HepG2 (cell line): Measurements from ENCODE around the gene L3MBTL1. TPM values are rescaled to one million over a fixed set of nuclear protein-coding genes. Genes with fewer than 3 reads are reported as not detected.

Experiments used
- ATAC-seq: fragments of 200-7000 bp; cut with Tn5 transposase; 3 replicates; pipeline ENCODE4 v1.9.1; 2020; ENCODE audit warnings: mild to moderate bottlenecking, moderate library complexity
- BruUV-seq: library from RNA; stranded (reverse); fragments of 400-500 nt; replicated peaks from 2 replicates; lab custom pipeline; 2021; lab: Mats Ljungman, UMichigan
- CTCF ChIA-PET: fragments of 300-600 bp; formaldehyde crosslinking; extraction: SDS; loops from one replicate; lab custom pipeline; 2021; ENCODE audit warnings: low total read pairs, inconsistent platforms, low intra/inter-chr PET ratio; lab: Yijun Ruan, JAX
- POLR2A ChIA-PET: fragments of 350-600 bp; sonication (Branson Sonifier 250); formaldehyde crosslinking; loops from one replicate; lab custom pipeline; 2020; ENCODE audit warnings: antibody characterized with exemption, inconsistent platforms; lab: Yijun Ruan, JAX
- DNase-seq: peaks from one replicate; pipeline ENCODE4 v3.0.0-alpha.2; 2015; ENCODE audit warnings: low spot score
- FAIRE-seq: peaks from 3 replicates; lab custom pipeline; 2011; peaks lifted over from hg19 to GRCh38; lab: Jason Lieb, UNC
- H2AFZ ChIP-seq: one replicate; pipeline ENCODE4 v1.6.1; 2011; ENCODE audit warnings: low read length, inconsistent platforms
- H3K27ac ChIP-seq: fragments of 300-600 bp; 3 replicates; pipeline ENCODE4 v1.8.0; 2011; ENCODE audit warnings: mixed run types, mild to moderate bottlenecking, mixed read lengths, low read length, inconsistent platforms; ENCODE audit not compliant: insufficient read depth; ENCODE audit errors: extremely low read length
- H3K27me3 ChIP-seq, 2 experiments: fragments of 200-600 bp in 1 of 2; 2 replicates in 1 of 2; 3 replicates in 1 of 2; pipeline versions ENCODE4 v1.6.0 to v1.8.0; 2011; ENCODE audit warnings: low read length in 2 of 2, mild to moderate bottlenecking in 2 of 2, moderate library complexity in 2 of 2, inconsistent platforms in 1 of 2; ENCODE audit not compliant: insufficient read depth in 2 of 2, control insufficient read depth in 1 of 2
- H3K36me3 ChIP-seq, 2 experiments: fragments of 200-600 bp in 1 of 2; replicated peaks in 1 of 2; 2 replicates in 1 of 2; 3 replicates in 1 of 2; pipeline versions ENCODE4 v1.5.1 to v1.8.0; 2011; ENCODE audit warnings: low read length in 2 of 2, inconsistent platforms in 1 of 2; ENCODE audit not compliant: insufficient read depth in 2 of 2, control insufficient read depth in 1 of 2
- H3K4me1 ChIP-seq: 2 replicates; pipeline ENCODE4 v1.5.1; 2012; ENCODE audit warnings: low read length, inconsistent platforms; ENCODE audit not compliant: insufficient read depth
- H3K4me2 ChIP-seq: 2 replicates; pipeline ENCODE4 v1.6.0; 2011; ENCODE audit warnings: low read depth, low read length, inconsistent platforms
- H3K4me3 ChIP-seq, 3 experiments: fragments of 200-600 bp in 1 of 3; sonication (generic), shearing (Covaris generic) in 1 of 3; replicated peaks in 1 of 3; 2 replicates each; pipeline ENCODE4 v1.5.1; 2011 to 2016; ENCODE audit warnings: low read length in 3 of 3, inconsistent platforms in 2 of 3, low read depth in 2 of 3, mild to moderate bottlenecking in 2 of 3, control low read depth in 1 of 3, mixed read lengths in 1 of 3; ENCODE audit not compliant: insufficient read depth in 1 of 3
- H3K79me2 ChIP-seq: one replicate; pipeline ENCODE4 v1.6.1; 2011; ENCODE audit warnings: low read length, inconsistent platforms; ENCODE audit not compliant: insufficient read depth
- H3K9ac ChIP-seq: 2 replicates; pipeline ENCODE4 v1.6.0; 2011; ENCODE audit warnings: mild to moderate bottlenecking, low read depth, low read length, inconsistent platforms; ENCODE audit not compliant: insufficient read depth
- H3K9me3 ChIP-seq: 2 replicates; pipeline ENCODE4 v1.5.1; 2012; ENCODE audit warnings: mild to moderate bottlenecking, low read length
- H4K20me1 ChIP-seq: 2 replicates; pipeline ENCODE4 v1.6.0; 2011; ENCODE audit warnings: inconsistent platforms, mild to moderate bottlenecking, low read length, moderate library complexity; ENCODE audit not compliant: insufficient read depth
- EP300 ChIP-seq, 3 experiments: sonication (generic) in 1 of 3; formaldehyde crosslinking in 1 of 3; IDR thresholded peaks; 2 replicates each; pipeline versions ENCODE4 v1.5.1 to v1.6.1; 2011 to 2020; ENCODE audit warnings: low read depth in 2 of 3, low read length in 2 of 3, borderline replicate concordance in 1 of 3, improper control_type of control experiment in 1 of 3, mild to moderate bottlenecking in 1 of 3, missing genetic modification reagents in 1 of 3, moderate library complexity in 1 of 3
- FOXK2 ChIP-seq: fragments of 450-650 bp; IDR thresholded peaks from 2 replicates; pipeline ENCODE4 v1.6.1; 2016
- HNRNPK ChIP-seq: fragments of 200-400 bp; formaldehyde crosslinking; IDR thresholded peaks from 2 replicates; pipeline ENCODE4 v1.6.1; 2018; ENCODE audit warnings: low read length, low read depth, moderate library complexity, mild to moderate bottlenecking; ENCODE audit not compliant: poor library complexity, severe bottlenecking
- MIXL1 ChIP-seq: IDR thresholded peaks from 2 replicates; pipeline ENCODE4 v1.6.1; 2016
- SALL2 ChIP-seq: sonication (generic); formaldehyde crosslinking; IDR thresholded peaks from 2 replicates; pipeline ENCODE4 v1.8.1; 2023; ENCODE audit warnings: mild to moderate bottlenecking, missing genetic modification reagents, inconsistent platforms
- SKI ChIP-seq: fragments of 450-650 bp; IDR thresholded peaks from one replicate; pipeline ENCODE4 v1.6.1; 2018; ENCODE audit warnings: mild to moderate bottlenecking; ENCODE audit not compliant: partially characterized antibody
- TP53 ChIP-seq: sonication (generic); formaldehyde crosslinking; conservative IDR thresholded peaks from 2 replicates; pipeline ENCODE4 v1.4.0; 2020; ENCODE audit warnings: missing genetic modification reagents
- ZNF343 ChIP-seq: sonication (generic); formaldehyde crosslinking; IDR thresholded peaks from 2 replicates; pipeline ENCODE4 v1.4.0; 2020; ENCODE audit warnings: mild to moderate bottlenecking, missing genetic modification reagents
- WGBS: methylation state at CpG from one replicate; pipeline ENCODE4 v1.1.6; 2017; ENCODE audit warnings: low lambda C conversion rate; 5-methylcytosine and 5-hydroxymethylcytosine counted together
- in situ Hi-C: cut with HindIII; loops from 2 replicates; pipeline ENCODE4 v1.10.0; 2017; ENCODE audit warnings: low pct_unique_long_range_greater_than_20kb; ENCODE audit not compliant: extremely low pct_ligation_motif_present
- intact Hi-C: fragments of 100-400 bp; cut with micrococcal nuclease; formaldehyde crosslinking; loops from one replicate; pipeline ENCODE4 v1.10.0; 2022; ENCODE audit not compliant: unreplicated experiment
- polyA plus RNA-seq, 8 experiments: library from polyadenylated mRNA; depleted of rRNA in 3 of 8; stranded (reverse) in 7 of 8; unstranded in 1 of 8; fragments of >200 nt; fragmentation: Illumina TruSeq in 4 of 8; extraction: Trizol in 4 of 8; gene quantifications; 2 replicates each; pipeline versions ENCODE4 v1.2.1 to v1.2.3, GENCODE V29; 2011 to 2016; ENCODE audit warnings: low read depth in 4 of 8, missing spikeins in 1 of 8, mixed read lengths in 1 of 8; ENCODE audit not compliant: insufficient read depth in 1 of 8
- total RNA-seq, 5 experiments: library from RNA; depleted of rRNA; stranded (reverse); fragments of >200 nt; fragmentation: Illumina TruSeq; extraction: Trizol; gene quantifications; 2 replicates each; pipeline ENCODE4 v1.2.3, GENCODE V29; 2016; ENCODE audit warnings: low read depth in 1 of 5
- TF ChIP-seq, protein P1 (sequence below): sonication (generic); formaldehyde crosslinking; IDR thresholded peaks from 2 replicates; pipeline ENCODE4 v1.4.0; 2020; ENCODE audit warnings: missing genetic modification reagents
- TF ChIP-seq, protein P2 (sequence below), 2 experiments: IDR thresholded peaks; 2 replicates each; pipeline ENCODE4 v1.6.1; 2011 to 2012; ENCODE audit warnings: low read length in 2 of 2, borderline replicate concordance in 1 of 2, low read depth in 1 of 2, mild to moderate bottlenecking in 1 of 2, moderate library complexity in 1 of 2
- TF ChIP-seq, protein P3 (sequence below): sonication (generic); formaldehyde crosslinking; IDR thresholded peaks from 2 replicates; pipeline ENCODE4 v1.5.1; 2020; ENCODE audit warnings: missing genetic modification reagents, mild to moderate bottlenecking, borderline replicate concordance

The L3MBTL1 gene
- total and polyA plus RNA-seq, 2 of the 13 experiments (the other 11 are each of a cell fraction or from before 2014, with no cell fraction given) = 9.0 to 17.8 TPM

DNA sequence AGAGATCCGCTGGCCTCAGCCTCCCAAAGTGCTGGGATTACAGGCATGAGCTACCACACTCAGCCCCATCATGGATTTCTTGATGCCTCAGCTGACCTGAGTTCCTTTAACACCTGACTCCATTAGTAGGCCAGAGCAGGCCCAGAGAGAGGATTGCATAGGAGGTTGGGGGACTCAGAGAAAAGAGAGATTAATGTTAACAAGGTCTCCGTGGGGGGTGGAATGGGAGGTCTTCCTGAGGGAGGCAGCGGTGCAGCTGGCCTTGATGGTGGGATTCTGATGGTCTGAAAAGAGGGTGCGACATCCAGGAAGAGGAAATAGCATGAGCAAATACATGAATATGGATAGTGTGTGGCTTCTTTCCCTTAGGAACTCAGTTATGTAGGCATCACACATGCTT is 61.2 kb downstream of the L3MBTL1 start:
- FAIRE-seq = no peak
- Histone ChIP-seq H3K79me2 (no peaks in the 10 kb centered on the region), H4K20me1 (no peaks in the 10 kb centered on the region), H3K4me2 (no peak overlapping the region), H3K4me1 (peaks cover 11% of the 10 kb centered on the region), H3K36me3 (peaks cover 0 to 19% of the 10 kb centered on the region in 2 experiments; a peak in 4 of 5 replicates), H3K27me3 (no peaks in the 10 kb centered on the region), H3K4me3 (no peak overlapping the region), H3K9ac (no peak overlapping the region), H2AFZ (no peak overlapping the region), H3K9me3 (no peaks in the 10 kb centered on the region), H3K27ac (no peak overlapping the region)
- DNase-seq = no peak
- 95% methylated on average over 4 of the region's 4 CpGs for WGBS
- intact Hi-C loops = no loop called here
- BruUV-seq = no TSS peak
- CTCF ChIA-PET = no interaction called here
- TF ChIP-seq SALL2 (CRISPR knock-in tag) = no peak
- TF ChIP-seq, protein P1, sequence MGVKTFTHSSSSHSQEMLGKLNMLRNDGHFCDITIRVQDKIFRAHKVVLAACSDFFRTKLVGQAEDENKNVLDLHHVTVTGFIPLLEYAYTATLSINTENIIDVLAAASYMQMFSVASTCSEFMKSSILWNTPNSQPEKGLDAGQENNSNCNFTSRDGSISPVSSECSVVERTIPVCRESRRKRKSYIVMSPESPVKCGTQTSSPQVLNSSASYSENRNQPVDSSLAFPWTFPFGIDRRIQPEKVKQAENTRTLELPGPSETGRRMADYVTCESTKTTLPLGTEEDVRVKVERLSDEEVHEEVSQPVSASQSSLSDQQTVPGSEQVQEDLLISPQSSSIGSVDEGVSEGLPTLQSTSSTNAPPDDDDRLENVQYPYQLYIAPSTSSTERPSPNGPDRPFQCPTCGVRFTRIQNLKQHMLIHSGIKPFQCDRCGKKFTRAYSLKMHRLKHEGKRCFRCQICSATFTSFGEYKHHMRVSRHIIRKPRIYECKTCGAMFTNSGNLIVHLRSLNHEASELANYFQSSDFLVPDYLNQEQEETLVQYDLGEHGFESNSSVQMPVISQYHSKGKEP = no peak
- TF ChIP-seq ZNF343 (CRISPR knock-in tag) = no peak
- no peak for TF ChIP-seq MIXL1 (CRISPR knock-in tag)
- TF ChIP-seq HNRNPK = no peak
- TF ChIP-seq, protein P2, sequence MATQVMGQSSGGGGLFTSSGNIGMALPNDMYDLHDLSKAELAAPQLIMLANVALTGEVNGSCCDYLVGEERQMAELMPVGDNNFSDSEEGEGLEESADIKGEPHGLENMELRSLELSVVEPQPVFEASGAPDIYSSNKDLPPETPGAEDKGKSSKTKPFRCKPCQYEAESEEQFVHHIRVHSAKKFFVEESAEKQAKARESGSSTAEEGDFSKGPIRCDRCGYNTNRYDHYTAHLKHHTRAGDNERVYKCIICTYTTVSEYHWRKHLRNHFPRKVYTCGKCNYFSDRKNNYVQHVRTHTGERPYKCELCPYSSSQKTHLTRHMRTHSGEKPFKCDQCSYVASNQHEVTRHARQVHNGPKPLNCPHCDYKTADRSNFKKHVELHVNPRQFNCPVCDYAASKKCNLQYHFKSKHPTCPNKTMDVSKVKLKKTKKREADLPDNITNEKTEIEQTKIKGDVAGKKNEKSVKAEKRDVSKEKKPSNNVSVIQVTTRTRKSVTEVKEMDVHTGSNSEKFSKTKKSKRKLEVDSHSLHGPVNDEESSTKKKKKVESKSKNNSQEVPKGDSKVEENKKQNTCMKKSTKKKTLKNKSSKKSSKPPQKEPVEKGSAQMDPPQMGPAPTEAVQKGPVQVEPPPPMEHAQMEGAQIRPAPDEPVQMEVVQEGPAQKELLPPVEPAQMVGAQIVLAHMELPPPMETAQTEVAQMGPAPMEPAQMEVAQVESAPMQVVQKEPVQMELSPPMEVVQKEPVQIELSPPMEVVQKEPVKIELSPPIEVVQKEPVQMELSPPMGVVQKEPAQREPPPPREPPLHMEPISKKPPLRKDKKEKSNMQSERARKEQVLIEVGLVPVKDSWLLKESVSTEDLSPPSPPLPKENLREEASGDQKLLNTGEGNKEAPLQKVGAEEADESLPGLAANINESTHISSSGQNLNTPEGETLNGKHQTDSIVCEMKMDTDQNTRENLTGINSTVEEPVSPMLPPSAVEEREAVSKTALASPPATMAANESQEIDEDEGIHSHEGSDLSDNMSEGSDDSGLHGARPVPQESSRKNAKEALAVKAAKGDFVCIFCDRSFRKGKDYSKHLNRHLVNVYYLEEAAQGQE (IDR thresholded peaks at IDR 0.05; ENCODE audit: borderline replicate concordance in 1 of 2, low read depth in 1 of 2, low read length in 2 of 2) = no peak
- TF ChIP-seq, protein P3, sequence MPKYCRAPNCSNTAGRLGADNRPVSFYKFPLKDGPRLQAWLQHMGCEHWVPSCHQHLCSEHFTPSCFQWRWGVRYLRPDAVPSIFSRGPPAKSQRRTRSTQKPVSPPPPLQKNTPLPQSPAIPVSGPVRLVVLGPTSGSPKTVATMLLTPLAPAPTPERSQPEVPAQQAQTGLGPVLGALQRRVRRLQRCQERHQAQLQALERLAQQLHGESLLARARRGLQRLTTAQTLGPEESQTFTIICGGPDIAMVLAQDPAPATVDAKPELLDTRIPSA (CRISPR knock-in tag) = no peak
- no peak for TF ChIP-seq EP300 (IDR thresholded peaks at IDR 0.05; ENCODE audit: low read depth in 2 of 2, low read length in 2 of 2)
- no peak for TF ChIP-seq EP300 (CRISPR knock-in tag; IDR thresholded peaks at IDR 0.05; ENCODE audit: borderline replicate concordance)
- no peak for TF ChIP-seq TP53
- no peak for TF ChIP-seq FOXK2
- TF ChIP-seq SKI = no peak
- POLR2A ChIA-PET = interaction anchor here (1.2 to 9.7 kb wide), 3 partner anchors 10 to 34 kb away, joined by 3 to 109 read pairs (median 13); partner anchors contain the start of genes IFT52 and SGK2
- in situ Hi-C loops = no loop called here
- ATAC-seq = no peak
